IPS-18a (cell line): Measurements from ENCODE around the gene GLYAT.

ENCODE experiments used
- H3K27ac ChIP-seq: one replicate; pipeline ENCODE4 v1.5.1; 2013; ENCODE audit warnings: low read length
- H3K27me3 ChIP-seq: one replicate; pipeline ENCODE4 v1.6.1; 2013; ENCODE audit warnings: mild to moderate bottlenecking, low read length; ENCODE audit not compliant: control insufficient read depth, insufficient read depth
- H3K36me3 ChIP-seq: one replicate; pipeline ENCODE4 v1.6.1; 2013; ENCODE audit warnings: low read depth, low read length; ENCODE audit not compliant: control insufficient read depth
- H3K4me1 ChIP-seq: one replicate; pipeline ENCODE4 v1.6.1; 2013; ENCODE audit warnings: low read depth, low read length; ENCODE audit not compliant: control insufficient read depth
- H3K4me3 ChIP-seq: one replicate; pipeline ENCODE4 v1.5.1; 2013; ENCODE audit warnings: low read length
- H3K9ac ChIP-seq: one replicate; pipeline ENCODE4 v1.6.1; 2013; ENCODE audit warnings: mild to moderate bottlenecking, low read length, moderate library complexity
- H3K9me3 ChIP-seq: one replicate; pipeline ENCODE4 v1.6.1; 2013; ENCODE audit warnings: low read depth, low read length; ENCODE audit not compliant: control insufficient read depth

The GLYAT gene

GRCh38 chr11:58659910-58660570 is 71.7 kb downstream of the GLYAT start:
- H3K27me3 ChIP-seq: no peaks in the 10 kb centered on the region
- no peak overlapping the region for H3K4me3 ChIP-seq
- no peak overlapping the region for H3K27ac ChIP-seq
- no peaks in the 10 kb centered on the region for H3K36me3 ChIP-seq
- H3K9me3 ChIP-seq: no peaks in the 10 kb centered on the region
- no peak overlapping the region for H3K9ac ChIP-seq
- H3K4me1 ChIP-seq: no peaks in the 10 kb centered on the region

- H3K4me3 ChIP-seq: no peak overlapping the region
- no peak overlapping the region for H3K27ac ChIP-seq
These were observed 72.3 kb downstream of the GLYAT start for GRCh38 chr11:58659404-58659803.

More at GRCh38 chr11:58659404-58659803, 72.3 kb downstream of the GLYAT start:
- Histone ChIP-seq H3K9ac (no peak overlapping the region), H3K36me3 (no peaks in the 10 kb centered on the region), H3K27me3 (no peaks in the 10 kb centered on the region), H3K9me3 (no peaks in the 10 kb centered on the region), H3K4me1 (no peaks in the 10 kb centered on the region)
